Stimulated activated CD8-positive, alpha-beta memory T cell treated with anti-CD3 and anti-CD28 coated beads, Interleukin-15, amount 100 ng/mL, for 48 hours (primary cell): ENCODE measurements around the gene OLFM2.
"Not testable (repeated sequence)": the region's sequence is repeated elsewhere in the genome, so short reads cannot be mapped to it uniquely, and the experiment has no call there.

Source experiments
- DNase-seq, 2 donors: peaks; one replicate each; pipeline ENCODE4 v3.0.0-alpha.2; 2020; ENCODE audit warnings: low read depth in 2 of 2

Gene OLFM2

GRCh38 chr19:9863759-9864158, 72.6 kb downstream of the OLFM2 start:
- no peak for DNase-seq

GRCh38 chr19:9862938-9863337, 73.4 kb downstream of the OLFM2 start:
- no peak for DNase-seq

GRCh38 chr19:9861503-9861902, 74.8 kb downstream of the OLFM2 start:
- DNase-seq = no peak

- no peak for DNase-seq
Observed at GRCh38 chr19:9860407-9860806, 75.9 kb downstream of the OLFM2 start.

GRCh38 chr19:9858766-9859165, 77.5 kb downstream of the OLFM2 start:
- DNase-seq = no peak

GRCh38 chr19:9857920-9858746, 78.2 kb downstream of the OLFM2 start:
- DNase-seq = no peak

GRCh38 chr19:9857076-9857721, 79.1 kb downstream of the OLFM2 start:
- DNase-seq = no peak

- no peak for DNase-seq
Observed at GRCh38 chr19:9856609-9857008, 79.7 kb downstream of the OLFM2 start.

- DNase-seq = no peak
Observed at GRCh38 chr19:9854282-9854846, 82.0 kb downstream of the OLFM2 start.

- DNase-seq = no peak
Observed at GRCh38 chr19:9850235-9850959, 85.9 kb downstream of the OLFM2 start.

- no peak for DNase-seq
Observed at GRCh38 chr19:9849791-9850190, 86.5 kb downstream of the OLFM2 start.

- DNase-seq = no peak
Observed at GRCh38 chr19:9848762-9849161, 87.6 kb downstream of the OLFM2 start.

- DNase-seq = no peak
Observed at GRCh38 chr19:9848060-9848459, 88.3 kb downstream of the OLFM2 start.

GRCh38 chr19:9847087-9847671, 89.1 kb downstream of the OLFM2 start:
- peak; percentile 43 to 53 for DNase-seq

GRCh38 chr19:9843626-9844273, 92.6 kb downstream of the OLFM2 start:
- DNase-seq = not testable (repeated sequence)

GRCh38 chr19:9842834-9843625, 93.3 kb downstream of the OLFM2 start:
- no peak for DNase-seq

- no peak for DNase-seq
Observed at GRCh38 chr19:9839415-9839814, 96.9 kb downstream of the OLFM2 start.

- no peak for DNase-seq
Observed at GRCh38 chr19:9838324-9838723, 98.0 kb downstream of the OLFM2 start.

- DNase-seq = no peak
Observed at GRCh38 chr19:9836021-9836420, 100.3 kb downstream of the OLFM2 start.

GRCh38 chr19:9835507-9835949, 100.8 kb downstream of the OLFM2 start:
- no peak for DNase-seq
